MM.1S (cell line): ENCODE measurements around the gene LIG1.

ENCODE experiments used
- DNase-seq: peaks from one replicate; pipeline ENCODE4 v3.0.0-alpha.2; 2015
- H2AFZ ChIP-seq: fragments of 300-600 bp; sonication (generic); 2 replicates; pipeline ENCODE4 v1.6.0; 2016; ENCODE audit warnings: antibody characterized with exemption, low read length
- H3F3A ChIP-seq: fragments of 300-600 bp; sonication (generic); 2 replicates; pipeline ENCODE4 v1.6.1; 2016; ENCODE audit warnings: mild to moderate bottlenecking, antibody characterized with exemption, low read length, moderate library complexity, mixed read lengths; ENCODE audit not compliant: insufficient read depth
- H3K27ac ChIP-seq: fragments of 300-600 bp; sonication (generic); 2 replicates; pipeline ENCODE4 v1.5.1; 2016; ENCODE audit warnings: mild to moderate bottlenecking, low read length
- H3K27me3 ChIP-seq: fragments of 300-600 bp; sonication (generic); replicated peaks from 2 replicates; pipeline ENCODE4 v1.6.0; 2016; ENCODE audit warnings: low read length; ENCODE audit not compliant: insufficient read depth
- H3K36me3 ChIP-seq: fragments of 300-600 bp; sonication (generic); replicated peaks from 2 replicates; pipeline ENCODE4 v1.6.1; 2016; ENCODE audit warnings: mild to moderate bottlenecking, low read length, mixed read lengths; ENCODE audit not compliant: insufficient read depth
- H3K4me1 ChIP-seq: fragments of 300-600 bp; sonication (generic); 2 replicates; pipeline ENCODE4 v1.6.1; 2016; ENCODE audit warnings: low read length, mixed read lengths
- H3K4me2 ChIP-seq: fragments of 300-600 bp; sonication (generic); 2 replicates; pipeline ENCODE4 v1.6.0; 2016; ENCODE audit warnings: low read depth, low read length
- H3K4me3 ChIP-seq: fragments of 300-600 bp; sonication (generic); 2 replicates; pipeline ENCODE4 v1.5.1; 2016; ENCODE audit warnings: low read length, mixed read lengths
- H3K79me2 ChIP-seq: fragments of 300-600 bp; sonication (generic); 2 replicates; pipeline ENCODE4 v1.6.1; 2016; ENCODE audit warnings: mixed run types, low read length, mixed read lengths
- H3K9ac ChIP-seq: fragments of 300-600 bp; sonication (generic); 2 replicates; pipeline ENCODE4 v1.6.1; 2016; ENCODE audit warnings: low read length, mixed read lengths
- H3K9me2 ChIP-seq: fragments of 300-600 bp; sonication (generic); replicated peaks from 2 replicates; pipeline ENCODE4 v1.6.1; 2016; ENCODE audit warnings: mild to moderate bottlenecking, low read length, mixed read lengths; ENCODE audit not compliant: insufficient read depth
- H3K9me3 ChIP-seq: fragments of 300-600 bp; sonication (generic); replicated peaks from 2 replicates; pipeline ENCODE4 v1.6.1; 2016; ENCODE audit warnings: mild to moderate bottlenecking, low read length, mixed read lengths; ENCODE audit not compliant: insufficient read depth
- H4K20me1 ChIP-seq: fragments of 300-600 bp; sonication (generic); 2 replicates; pipeline ENCODE4 v1.6.1; 2016; ENCODE audit warnings: mild to moderate bottlenecking, low read length, moderate library complexity, mixed read lengths; ENCODE audit not compliant: insufficient read depth
- EZH2 ChIP-seq: fragments of 300-600 bp; sonication (generic); optimal IDR thresholded peaks from 2 replicates; pipeline ENCODE3; 2017; ENCODE audit warnings: low read depth, mild to moderate bottlenecking, antibody characterized with exemption, low read length, mixed read lengths
- EZH2phosphoT487 ChIP-seq: fragments of 300-600 bp; sonication (generic); IDR thresholded peaks from 2 replicates; pipeline ENCODE4 v1.6.1; 2018; ENCODE audit warnings: antibody characterized with exemption, low read length
- TF ChIP-seq, protein P1 (sequence below): fragments of 300-600 bp; sonication (generic); IDR thresholded peaks from 2 replicates; pipeline ENCODE4 v1.5.1; 2016; ENCODE audit warnings: antibody characterized with exemption, low read length, mixed read lengths

LIG1 gene

DNA sequence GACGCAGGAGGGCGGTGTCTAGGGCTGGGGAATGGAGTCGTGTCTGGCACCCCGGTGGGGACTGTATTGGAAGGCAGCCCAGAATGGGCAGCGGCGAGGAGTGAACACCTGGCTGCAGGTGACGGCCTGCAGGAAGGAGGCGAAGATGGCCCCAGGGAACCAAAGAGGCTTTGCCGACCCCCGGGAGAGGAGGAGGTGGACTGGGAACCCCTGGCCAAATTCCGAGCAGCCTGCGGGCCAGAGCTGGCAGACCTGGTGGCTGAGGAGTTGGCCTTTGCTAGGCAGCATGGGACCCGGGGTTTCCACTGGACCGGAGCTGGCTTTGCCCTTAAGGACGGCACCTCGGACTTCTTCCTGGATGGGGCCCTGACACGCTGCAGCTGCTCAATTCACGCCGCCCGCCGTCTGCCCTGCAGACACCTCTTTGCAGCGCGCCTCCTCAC is 26.2 kb upstream of the LIG1 start:
- no peaks in the 10 kb centered on the region for H3K9me3 ChIP-seq

DNA sequence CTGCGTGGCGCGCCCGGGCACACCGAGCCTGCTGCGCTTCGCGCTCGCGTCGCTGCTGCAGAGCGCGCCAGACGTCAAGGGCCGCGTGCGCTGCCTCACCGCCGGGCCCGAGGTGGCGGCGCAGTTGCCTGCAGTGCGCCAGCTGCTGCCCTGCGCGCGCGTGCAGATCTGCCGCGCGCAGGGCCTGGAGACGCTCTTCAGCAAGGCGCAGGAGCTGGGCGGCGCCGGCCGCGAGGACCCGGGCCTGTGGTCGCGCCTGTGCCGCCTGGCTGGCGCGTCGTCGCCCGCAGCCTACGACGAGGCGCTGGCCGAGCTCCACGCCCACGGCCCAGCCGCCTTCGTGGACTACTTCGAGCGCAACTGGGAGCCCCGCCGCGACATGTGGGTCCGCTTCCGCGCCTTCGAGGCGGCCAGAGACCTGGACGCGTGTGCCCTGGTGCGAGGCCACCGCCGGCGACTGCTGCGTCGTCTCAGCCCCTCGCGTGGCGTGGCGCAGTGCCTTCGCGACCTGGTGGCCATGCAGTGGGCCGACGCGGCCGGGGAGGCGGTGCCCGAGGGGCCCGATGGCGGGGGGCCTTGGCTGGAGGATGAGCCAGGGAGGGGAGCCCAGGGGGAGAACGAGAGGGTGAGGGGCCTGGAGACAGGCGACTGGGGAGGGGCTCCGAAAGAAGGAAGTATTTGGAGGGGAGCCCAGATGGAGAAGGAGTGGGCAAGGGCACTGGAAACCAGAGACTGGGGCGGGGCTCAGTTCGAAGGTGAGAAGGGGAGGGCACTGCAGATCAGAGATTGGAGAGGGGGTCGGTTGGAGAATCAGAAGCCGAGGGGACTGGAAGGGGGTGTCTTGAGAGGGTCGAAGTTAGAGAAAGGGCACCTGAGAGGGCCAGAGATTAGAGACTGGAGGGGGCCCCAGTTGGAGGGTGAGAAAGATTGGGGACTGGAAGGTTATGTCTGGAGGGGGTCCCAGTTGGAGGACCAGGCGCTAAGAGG is 25.0 kb upstream of the LIG1 start:
- no peak for DNase-seq

More for the DNA sequence above, 26.2 kb upstream of the LIG1 start:
- Histone ChIP-seq H3K27me3 (no peaks in the 10 kb centered on the region), H3K9ac (no peak overlapping the region), H3K36me3 (no peaks in the 10 kb centered on the region), H3K9me2 (no peaks in the 10 kb centered on the region), H3K4me3 (no peak overlapping the region), H3K4me2 (no peak overlapping the region), H3K79me2 (no peaks in the 10 kb centered on the region), H2AFZ (no peak overlapping the region), H3K27ac (no peak overlapping the region), H4K20me1 (no peaks in the 10 kb centered on the region), H3K4me1 (no peaks in the 10 kb centered on the region), H3F3A (no peaks in the 10 kb centered on the region)
- TF ChIP-seq, protein P1, sequence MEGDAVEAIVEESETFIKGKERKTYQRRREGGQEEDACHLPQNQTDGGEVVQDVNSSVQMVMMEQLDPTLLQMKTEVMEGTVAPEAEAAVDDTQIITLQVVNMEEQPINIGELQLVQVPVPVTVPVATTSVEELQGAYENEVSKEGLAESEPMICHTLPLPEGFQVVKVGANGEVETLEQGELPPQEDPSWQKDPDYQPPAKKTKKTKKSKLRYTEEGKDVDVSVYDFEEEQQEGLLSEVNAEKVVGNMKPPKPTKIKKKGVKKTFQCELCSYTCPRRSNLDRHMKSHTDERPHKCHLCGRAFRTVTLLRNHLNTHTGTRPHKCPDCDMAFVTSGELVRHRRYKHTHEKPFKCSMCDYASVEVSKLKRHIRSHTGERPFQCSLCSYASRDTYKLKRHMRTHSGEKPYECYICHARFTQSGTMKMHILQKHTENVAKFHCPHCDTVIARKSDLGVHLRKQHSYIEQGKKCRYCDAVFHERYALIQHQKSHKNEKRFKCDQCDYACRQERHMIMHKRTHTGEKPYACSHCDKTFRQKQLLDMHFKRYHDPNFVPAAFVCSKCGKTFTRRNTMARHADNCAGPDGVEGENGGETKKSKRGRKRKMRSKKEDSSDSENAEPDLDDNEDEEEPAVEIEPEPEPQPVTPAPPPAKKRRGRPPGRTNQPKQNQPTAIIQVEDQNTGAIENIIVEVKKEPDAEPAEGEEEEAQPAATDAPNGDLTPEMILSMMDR: no peak
- DNase-seq: no peak

DNA sequence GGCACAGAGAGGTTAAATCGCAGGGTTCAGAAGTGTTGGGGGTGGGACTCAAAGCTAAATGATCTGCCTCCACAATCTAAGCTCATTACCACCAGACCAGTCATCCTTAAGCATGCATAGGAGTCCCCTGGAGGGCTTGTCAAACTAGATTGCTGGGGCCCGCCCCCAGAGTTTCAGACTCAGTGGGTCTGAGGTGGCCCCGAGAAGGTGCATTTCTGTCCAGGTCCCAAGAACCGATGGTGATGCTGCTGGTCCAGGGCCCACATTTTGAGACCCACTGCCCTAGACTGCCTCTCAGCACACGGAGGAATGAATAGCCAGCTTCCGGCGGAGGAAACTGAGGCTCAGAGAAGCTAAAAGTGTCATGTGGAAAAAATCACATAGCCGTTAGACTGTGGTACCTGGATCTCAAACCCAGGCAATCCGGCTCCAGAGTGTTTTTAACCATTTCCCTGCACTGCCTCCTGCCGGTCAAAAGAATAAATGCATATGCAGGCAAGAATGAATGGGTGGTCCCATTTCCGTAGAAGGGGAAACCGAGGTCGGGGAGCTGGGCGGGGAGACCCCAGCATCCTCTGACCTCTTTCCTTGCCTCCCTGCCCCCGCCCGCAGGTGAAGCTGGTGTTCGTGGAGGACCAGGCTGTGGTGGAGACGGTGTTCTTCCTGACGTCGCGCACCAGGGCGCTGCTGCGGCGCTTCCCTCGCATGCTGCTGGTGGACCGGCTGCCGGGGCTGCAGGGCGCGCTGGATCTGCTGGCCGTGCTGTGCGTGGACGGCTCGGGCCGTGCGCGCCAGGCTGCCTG is 24.1 kb upstream of the LIG1 start:
- no peak for DNase-seq

More for the DNA sequence above, 25.0 kb upstream of the LIG1 start:
- Histone ChIP-seq H3K4me3 (no peak overlapping the region), H3K36me3 (no peaks in the 10 kb centered on the region), H2AFZ (no peak overlapping the region), H3K79me2 (no peaks in the 10 kb centered on the region), H3F3A (no peaks in the 10 kb centered on the region), H3K9ac (no peak overlapping the region), H3K27ac (no peak overlapping the region), H3K27me3 (no peaks in the 10 kb centered on the region), H3K4me1 (no peaks in the 10 kb centered on the region), H3K9me2 (no peaks in the 10 kb centered on the region), H3K9me3 (no peaks in the 10 kb centered on the region), H3K4me2 (no peak overlapping the region), H4K20me1 (no peaks in the 10 kb centered on the region)
- TF ChIP-seq EZH2 (no peak), EZH2phosphoT487 (no peak)
- TF ChIP-seq, protein P1: no peak

More for the DNA sequence above, 24.1 kb upstream of the LIG1 start:
- Histone ChIP-seq H3K27me3 (no peaks in the 10 kb centered on the region), H3K4me2 (no peak overlapping the region), H3K9me3 (no peaks in the 10 kb centered on the region), H3K4me1 (no peaks in the 10 kb centered on the region), H3F3A (no peaks in the 10 kb centered on the region), H3K9ac (no peak overlapping the region), H4K20me1 (no peaks in the 10 kb centered on the region), H3K79me2 (no peaks in the 10 kb centered on the region), H3K36me3 (no peaks in the 10 kb centered on the region), H3K27ac (no peak overlapping the region), H3K4me3 (no peak overlapping the region), H3K9me2 (no peaks in the 10 kb centered on the region), H2AFZ (no peak overlapping the region)
- no peak for TF ChIP-seq EZH2
- no peak for TF ChIP-seq EZH2phosphoT487
- TF ChIP-seq, protein P1: peak; percentile 64
